Progenitor cell of endocrine pancreas (in vitro differentiated cells): ENCODE results near the gene TPO. TPM values are rescaled to one million over a fixed set of nuclear protein-coding genes. Genes with fewer than 3 reads are reported as not detected.

Source experiments
- DNase-seq: peaks from one replicate; pipeline ENCODE4 v3.0.0; 2021; ENCODE audit warnings: low spot score; ENCODE audit not compliant: unreplicated experiment
- H3K27ac Mint-ChIP-seq: 2 replicates; pipeline ENCODE4 v1.8.0; 2021; ENCODE audit warnings: mild to moderate bottlenecking, moderate library complexity, mixed read lengths
- H3K27me3 Mint-ChIP-seq: 2 replicates; pipeline ENCODE4 v1.8.0; 2021; ENCODE audit warnings: mixed read lengths
- H3K36me3 Mint-ChIP-seq: 2 replicates; pipeline ENCODE4 v1.8.0; 2022; ENCODE audit warnings: mixed read lengths; ENCODE audit not compliant: insufficient read depth
- H3K4me1 Mint-ChIP-seq: 2 replicates; pipeline ENCODE4 v1.8.0; 2021; ENCODE audit warnings: low read depth, mixed read lengths
- H3K4me3 Mint-ChIP-seq: 2 replicates; pipeline ENCODE4 v1.8.0; 2021; ENCODE audit warnings: low read depth, mild to moderate bottlenecking, moderate library complexity, mixed read lengths
- H3K9me3 Mint-ChIP-seq: 2 replicates; pipeline ENCODE4 v1.8.0; 2021; ENCODE audit warnings: low read depth, mixed read lengths
- CTCF ChIP-seq: fragments of 200-600 bp; sonication (generic); IDR thresholded peaks from one replicate; pipeline ENCODE4 v1.5.0; 2021; ENCODE audit warnings: antibody characterized with exemption, mild to moderate bottlenecking; ENCODE audit not compliant: unreplicated experiment
- long read RNA-seq: library from polyadenylated mRNA; unstranded; transcript quantifications from one replicate; pipeline ENCODE4 v2.0.0, GENCODE V29; 2020
- total RNA-seq: library from RNA; stranded (reverse); gene quantifications from 2 replicates; pipeline ENCODE4 v1.2.1, GENCODE V29; 2021

TPO gene
- not detected in 2 replicates for total RNA-seq
- long read RNA-seq: 0 reads

GRCh38 chr2:1413156-1413710 lies at the start of gene TPO:
TPO (plus strand) TSS chr2:1413463; CDS start chr2:1414409, 946 bp downstream.
- no peaks in the 10 kb centered on the region for H3K4me1 Mint-ChIP-seq
- H3K27me3 Mint-ChIP-seq: peaks cover 4% of the 10 kb centered on the region
- H3K4me3 Mint-ChIP-seq: no peak within 1 kb of the TSS
- H3K9me3 Mint-ChIP-seq: no peaks in the 10 kb centered on the region
- H3K27ac Mint-ChIP-seq: no peak within 1 kb of the TSS
- TF ChIP-seq CTCF: no peak
- H3K36me3 Mint-ChIP-seq: no peaks in the 10 kb centered on the region
- DNase-seq: no peak

- TF ChIP-seq CTCF: no peak
- DNase-seq: no peak
- Mint-ChIP-seq H3K27me3 (no peaks in the 10 kb centered on the region), H3K4me3 (no peak overlapping the region), H3K27ac (no peak overlapping the region), H3K36me3 (no peaks in the 10 kb centered on the region), H3K4me1 (no peaks in the 10 kb centered on the region), H3K9me3 (peaks cover 6% of the 10 kb centered on the region)
Measured at GRCh38 chr2:1366546-1367134, 46.6 kb upstream of the TPO start.

GRCh38 chr2:1367601-1368000 lies 45.7 kb upstream of the TPO start:
- no peaks in the 10 kb centered on the region for H3K4me1 Mint-ChIP-seq
- H3K4me3 Mint-ChIP-seq: no peak overlapping the region
- no peaks in the 10 kb centered on the region for H3K36me3 Mint-ChIP-seq
- no peak for DNase-seq
- no peak for TF ChIP-seq CTCF
- H3K27me3 Mint-ChIP-seq: no peaks in the 10 kb centered on the region
- H3K27ac Mint-ChIP-seq: no peak overlapping the region
- peaks cover 6% of the 10 kb centered on the region for H3K9me3 Mint-ChIP-seq

GRCh38 chr2:1369905-1370304 lies 43.4 kb upstream of the TPO start:
- Mint-ChIP-seq H3K36me3 (no peaks in the 10 kb centered on the region), H3K9me3 (no peaks in the 10 kb centered on the region), H3K27me3 (no peaks in the 10 kb centered on the region), H3K4me3 (no peak overlapping the region), H3K27ac (no peak overlapping the region), H3K4me1 (no peaks in the 10 kb centered on the region)
- TF ChIP-seq CTCF: no peak
- DNase-seq: no peak

- Mint-ChIP-seq H3K27ac (no peak overlapping the region), H3K36me3 (no peaks in the 10 kb centered on the region), H3K27me3 (peaks cover 2% of the 10 kb centered on the region), H3K9me3 (no peaks in the 10 kb centered on the region), H3K4me3 (no peak overlapping the region), H3K4me1 (no peaks in the 10 kb centered on the region)
- no peak for TF ChIP-seq CTCF
- no peak for DNase-seq
Measured at GRCh38 chr2:1370461-1370860, 42.8 kb upstream of the TPO start.
